Lung microvascular endothelial cell (primary cell): ENCODE measurements around the gene COL17A1. TPM values are rescaled to one million over a fixed set of nuclear protein-coding genes. Genes with fewer than 3 reads are reported as not detected.

ENCODE experiments used
- DNase-seq, 2 donors: peaks; one replicate each; pipeline versions ENCODE4 v3.0.0 to v3.0.0-alpha.2; 2010; ENCODE audit warnings: low read depth in 2 of 2
- total RNA-seq: library from RNA; depleted of rRNA; stranded (reverse); fragments of >200 nt; gene quantifications from 2 replicates; pipeline ENCODE4 v1.2.1, GENCODE V29; 2014

COL17A1 gene
- total RNA-seq, 1 donor from 2014 or later, result under 0.01 TPM

DNA sequence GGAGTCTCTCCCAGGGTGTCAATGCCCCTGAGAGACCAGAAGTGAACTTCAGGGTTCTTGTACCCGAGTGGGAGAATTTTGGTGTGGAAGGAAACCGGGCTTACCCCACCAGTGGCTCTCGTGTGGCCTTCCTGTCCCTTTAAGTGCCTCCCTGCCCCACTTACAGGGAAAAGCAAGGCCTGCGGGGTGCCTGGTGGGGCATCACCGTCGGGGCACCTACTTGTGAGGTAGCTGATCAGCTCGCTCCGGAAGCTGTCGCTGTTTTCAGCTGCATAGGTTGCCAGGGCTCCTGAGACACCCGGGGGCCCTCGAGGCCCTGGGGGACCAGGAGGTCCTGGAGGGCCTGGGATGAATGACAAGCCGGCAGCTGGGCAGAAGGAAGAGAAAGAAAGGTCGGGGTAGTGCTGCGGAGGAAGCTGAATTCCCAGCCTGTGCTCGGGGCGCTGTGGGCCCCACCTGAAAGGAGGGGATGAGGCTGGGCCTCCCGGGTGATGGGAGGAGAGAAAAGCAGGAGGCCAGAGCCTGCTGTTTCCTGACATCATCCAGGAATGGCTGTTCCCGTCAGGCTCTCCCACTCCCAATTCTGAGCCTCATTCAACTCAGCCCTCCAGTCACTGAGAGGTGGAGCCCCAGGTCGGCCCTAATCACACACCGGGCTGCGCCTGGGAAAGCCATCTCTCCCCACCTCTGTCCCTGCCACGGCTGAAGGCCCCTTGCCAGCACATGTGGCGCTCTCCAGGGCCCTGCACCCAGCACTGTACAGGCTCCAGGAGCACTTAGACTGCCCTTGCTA, 51.1 kb downstream of the COL17A1 start:
- DNase-seq, result no peak

DNA sequence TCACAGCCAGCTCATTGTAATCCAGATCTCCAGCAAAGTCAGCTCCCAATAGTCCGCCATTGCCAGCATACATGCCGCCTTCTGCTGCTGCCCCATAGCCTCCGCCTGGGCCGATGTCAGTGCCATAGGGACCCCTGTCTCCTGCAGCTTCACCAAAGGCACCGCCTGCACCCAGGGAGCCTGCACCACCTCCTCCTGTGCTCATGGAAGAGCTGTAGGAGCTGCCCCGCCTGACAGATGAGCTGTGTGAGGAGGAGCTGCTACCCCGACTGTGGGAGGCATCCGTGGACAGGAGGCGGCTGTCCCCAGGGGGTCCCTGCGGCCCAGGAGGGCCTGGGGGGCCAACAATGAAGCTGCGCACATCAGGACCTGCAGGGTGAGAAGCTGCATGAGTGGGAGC, 51.7 kb downstream of the COL17A1 start:
- DNase-seq, result no peak

DNA sequence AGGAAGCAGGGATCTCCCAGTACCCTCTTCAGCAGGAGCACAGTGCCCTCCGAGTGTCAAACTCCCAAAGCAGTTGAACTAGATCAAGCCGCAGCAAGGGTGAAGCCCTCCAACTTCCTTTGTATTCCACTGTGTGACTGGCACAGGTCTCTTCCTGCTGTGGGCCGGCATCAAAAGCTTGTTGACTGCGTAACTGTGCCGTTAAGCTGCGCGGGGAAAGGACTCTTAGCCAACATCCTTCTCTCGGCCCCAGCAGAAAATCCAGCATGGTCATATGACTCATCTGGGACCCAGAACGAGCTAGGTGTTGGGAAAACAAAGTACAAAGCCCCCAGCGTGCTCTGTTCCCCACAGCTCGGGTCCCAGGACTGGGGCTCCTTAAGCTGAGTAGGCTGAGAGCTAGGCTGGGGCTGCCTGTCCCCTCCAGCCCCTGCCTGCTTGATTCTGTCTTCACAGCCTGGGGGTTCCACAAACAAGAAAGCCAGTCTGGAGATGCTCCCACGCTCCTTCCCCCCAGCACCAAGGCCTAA, 52.2 kb downstream of the COL17A1 start:
- DNase-seq, result peak in 1 of 2 donors; percentile 59

DNA sequence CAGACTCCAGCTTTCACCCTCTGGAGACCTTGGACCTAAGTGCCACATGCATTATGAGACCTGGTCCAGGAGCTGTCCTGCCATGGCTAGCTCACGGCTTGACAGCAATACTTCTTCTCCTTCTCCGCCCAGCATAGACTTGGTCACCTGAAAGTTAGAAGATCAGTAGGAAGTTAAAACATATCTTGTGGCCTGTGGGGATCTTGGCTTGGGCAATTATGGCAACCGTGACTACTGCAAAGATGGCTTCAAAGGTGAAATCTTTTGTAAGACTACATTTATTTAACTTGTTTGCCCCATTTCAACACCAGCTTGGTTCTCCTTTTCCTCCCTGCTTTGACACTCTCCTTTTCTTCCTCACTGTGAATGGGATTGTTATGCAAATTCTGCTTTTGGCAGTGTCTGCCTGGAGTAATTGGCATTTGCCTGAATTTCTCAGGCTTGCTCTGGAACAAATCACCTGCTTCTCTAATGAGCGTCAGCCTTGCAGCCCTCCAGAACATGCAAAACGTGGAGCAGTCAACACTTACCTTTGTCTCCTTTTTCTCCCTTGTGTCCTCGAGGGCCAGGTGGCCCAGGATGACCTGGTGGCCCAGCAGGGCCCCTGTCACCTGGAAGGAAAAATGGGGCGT, 53.4 kb downstream of the COL17A1 start:
- DNase-seq, result no peak

DNA sequence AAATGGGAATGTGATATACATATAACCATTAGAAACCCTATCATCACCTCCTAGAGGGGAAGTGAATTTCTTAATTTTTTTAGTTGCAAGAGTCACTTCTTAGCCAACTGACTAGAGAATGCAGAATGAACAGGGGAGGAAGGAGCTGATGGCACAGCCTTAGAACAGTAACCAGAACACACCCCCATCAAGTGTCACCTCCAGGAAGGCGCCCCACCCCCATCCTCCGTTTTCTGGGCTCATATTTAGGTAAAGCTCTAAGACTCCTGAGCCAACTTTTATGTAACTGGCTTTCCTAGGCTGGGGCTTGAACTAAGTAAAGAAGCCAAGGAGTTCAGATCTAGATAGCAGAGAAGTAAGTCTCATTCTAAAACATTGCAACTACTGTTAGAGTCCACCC, 54.0 kb downstream of the COL17A1 start:
- no peak for DNase-seq

DNA sequence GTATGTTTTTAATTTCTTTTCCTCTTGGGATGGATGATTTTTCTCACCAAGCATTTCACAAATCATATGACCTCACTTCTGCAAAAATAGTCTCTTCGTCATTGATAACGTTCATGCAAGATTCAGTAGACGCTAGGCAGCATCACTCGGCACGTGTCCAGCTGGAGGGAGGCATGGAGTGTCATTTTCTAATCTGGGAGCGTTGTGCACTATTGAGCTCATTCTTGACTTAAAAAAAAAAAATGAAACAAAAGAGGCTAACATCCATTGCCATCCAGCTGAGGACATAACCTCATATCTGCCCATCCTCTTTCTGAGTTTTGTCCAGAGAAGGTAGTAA, 56.2 kb downstream of the COL17A1 start:
- no peak for DNase-seq

DNA sequence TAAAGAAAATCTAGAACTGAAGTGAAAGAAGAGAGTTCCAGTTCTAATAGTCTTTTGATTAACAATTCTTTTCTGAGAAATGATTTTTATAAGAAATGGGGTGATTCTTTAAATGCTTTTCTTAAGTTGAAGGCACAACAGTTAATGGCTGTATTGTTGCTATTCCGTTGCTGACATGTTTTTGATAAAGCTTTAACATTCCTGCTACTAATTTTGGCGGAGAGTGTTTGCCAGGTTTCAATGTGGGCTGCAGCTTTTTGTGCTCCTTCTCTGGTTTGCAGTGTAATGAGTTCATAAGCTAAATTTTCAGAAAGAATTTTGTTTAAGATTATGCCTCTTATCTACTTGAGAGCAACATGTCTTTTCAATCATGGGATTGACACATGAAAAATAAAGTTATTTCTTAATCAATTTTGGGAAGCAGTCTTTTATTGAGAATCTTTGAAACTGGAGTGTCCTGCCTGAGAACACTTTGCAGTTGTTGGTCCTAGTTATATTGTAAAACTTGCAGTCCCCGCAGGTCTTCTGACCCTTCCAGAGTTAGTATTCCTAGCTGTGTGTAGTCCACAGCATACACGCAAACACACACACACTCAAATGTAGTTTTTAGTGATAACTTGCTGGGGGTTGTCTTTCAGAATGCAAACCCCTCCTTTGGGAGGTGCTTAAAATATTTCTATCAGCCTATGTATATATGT, 56.7 kb downstream of the COL17A1 start:
- no peak for DNase-seq

DNA sequence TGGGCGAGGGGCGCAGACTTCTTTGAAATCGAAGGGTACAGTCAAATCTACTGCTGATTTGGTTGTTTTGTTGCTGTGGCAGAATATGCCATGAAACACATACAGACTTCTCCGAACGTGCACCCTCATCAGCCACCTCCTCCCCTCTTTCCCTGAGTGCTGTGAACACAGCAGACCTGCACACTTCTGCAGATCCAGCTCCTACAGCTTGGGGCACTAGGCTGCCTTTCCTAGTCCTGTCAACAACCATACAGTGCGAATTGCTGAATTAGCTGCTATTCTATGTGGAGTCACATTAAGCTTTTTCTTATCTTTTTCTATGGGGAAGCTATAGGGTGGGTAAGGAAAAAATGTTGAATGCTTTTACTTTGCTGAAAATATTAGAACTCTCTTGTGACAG, 57.5 kb downstream of the COL17A1 start:
- peak in 1 of 2 donors; percentile 40 for DNase-seq

DNA sequence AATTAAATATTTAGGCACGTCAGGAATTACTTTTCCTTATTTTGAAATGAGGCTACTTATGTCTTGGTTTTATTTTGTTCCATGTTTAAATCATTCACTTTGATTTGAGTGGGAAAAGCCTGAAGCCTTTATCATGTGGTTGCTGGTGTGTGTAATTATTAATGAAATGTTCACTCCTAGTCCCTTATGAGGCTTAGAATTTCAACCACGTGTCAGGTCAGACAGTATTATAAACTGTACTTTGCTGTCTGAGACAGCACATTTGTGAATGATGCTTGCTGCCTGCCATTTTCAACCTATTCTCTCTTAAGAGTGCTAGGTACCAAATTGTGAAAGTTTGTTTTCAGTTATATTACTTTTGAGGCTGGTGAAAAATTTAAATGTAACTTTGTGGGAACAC, 58.9 kb downstream of the COL17A1 start:
- DNase-seq, result no peak

DNA sequence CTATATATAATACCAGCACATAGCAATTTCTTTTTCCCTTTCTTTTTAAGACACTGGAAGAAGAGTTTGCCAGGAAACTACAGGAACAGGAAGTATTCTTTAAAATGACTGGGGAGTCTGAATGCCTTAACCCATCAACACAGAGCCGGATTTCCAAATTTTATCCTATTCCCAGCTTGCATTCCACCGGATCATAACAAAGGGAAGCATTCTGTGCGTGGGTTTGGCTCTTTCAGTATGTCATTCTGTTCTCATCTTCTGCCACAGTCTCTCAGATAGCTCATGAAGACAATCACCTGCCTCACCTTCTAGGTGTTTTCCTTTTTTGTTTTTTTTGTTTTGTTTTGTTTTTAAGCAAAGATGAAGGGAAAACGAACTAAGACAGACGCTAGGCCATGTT, 60.2 kb downstream of the COL17A1 start:
- DNase-seq, result no peak

DNA sequence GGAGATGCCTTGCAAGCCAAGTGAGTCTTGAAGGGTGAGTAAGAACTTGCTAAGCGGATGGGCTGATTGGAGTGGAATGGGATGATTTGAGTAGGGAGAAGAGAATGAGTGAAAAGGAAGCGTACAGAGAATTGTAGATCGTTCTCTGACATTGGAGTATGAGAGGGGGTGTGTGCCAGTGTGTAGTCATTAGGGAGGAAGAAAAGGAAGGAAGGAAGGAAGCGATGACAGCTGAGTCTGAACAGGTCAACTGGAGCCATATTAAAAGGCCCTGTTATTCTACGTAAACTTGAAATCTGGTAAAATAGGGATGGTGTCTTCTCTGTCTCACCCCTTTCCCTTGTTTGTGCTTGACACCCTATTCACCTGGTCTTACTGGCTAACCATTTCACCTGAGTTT, 63.7 kb downstream of the COL17A1 start:
- peak; percentile 68 to 79 for DNase-seq

DNA sequence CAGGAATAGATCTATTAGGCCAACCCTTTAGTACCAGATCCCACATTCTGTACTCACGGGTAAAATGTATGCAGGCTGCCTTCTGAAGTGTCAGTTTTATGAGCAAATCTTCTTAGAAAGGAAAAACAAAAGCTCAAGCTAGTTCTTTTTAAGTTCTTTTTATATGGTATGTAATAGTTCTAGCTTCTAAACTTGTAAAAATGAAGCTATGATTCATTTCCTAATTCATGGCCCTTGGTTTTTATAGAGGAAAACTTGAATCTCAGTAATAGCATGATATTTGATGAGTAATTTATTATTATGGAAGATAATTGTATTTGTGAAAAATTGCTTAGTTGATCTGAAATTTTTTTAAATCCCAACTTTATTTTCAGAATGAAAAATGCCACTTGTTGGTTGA, 64.4 kb downstream of the COL17A1 start:
- peak in 1 of 2 donors; percentile 45 for DNase-seq

DNA sequence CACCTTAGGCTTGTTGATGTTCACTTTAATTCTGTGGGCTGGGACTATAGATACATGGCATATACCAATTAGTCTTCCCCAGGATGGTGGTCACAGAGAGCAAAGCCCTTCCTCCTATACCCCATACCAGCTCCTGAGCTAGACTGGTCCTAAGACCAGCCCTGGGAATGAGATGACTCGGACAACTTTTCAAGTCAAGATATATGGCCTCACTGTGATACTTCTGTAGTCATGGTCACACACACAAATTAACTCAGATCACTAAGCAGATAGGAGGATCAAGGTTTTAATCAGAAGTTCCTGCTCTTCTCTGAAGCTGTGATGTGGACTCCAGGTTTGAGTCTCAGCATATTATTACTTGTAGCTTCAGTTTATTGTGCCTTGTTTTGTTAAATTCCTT, 65.7 kb downstream of the COL17A1 start:
- peak in 1 of 2 donors; percentile 44 for DNase-seq

DNA sequence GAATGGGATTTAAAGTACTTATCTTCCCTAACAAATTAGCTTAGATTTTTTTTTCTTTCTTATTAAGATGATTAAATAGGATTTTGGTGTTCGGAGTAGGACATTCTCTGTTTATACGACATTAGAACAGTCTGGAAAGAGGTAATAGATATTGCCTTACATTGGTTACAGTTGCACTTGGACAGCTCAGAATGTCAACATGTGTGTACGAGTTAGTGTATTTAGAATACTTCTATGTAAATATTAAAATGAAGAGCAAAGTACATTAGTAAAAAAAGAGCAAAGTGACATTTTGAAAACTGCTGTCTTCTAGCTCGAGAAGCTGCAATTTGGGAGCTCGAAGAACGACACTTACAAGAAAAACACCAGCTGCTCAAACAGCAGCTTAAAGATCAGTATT, 67.2 kb downstream of the COL17A1 start:
- DNase-seq, result no peak

DNA sequence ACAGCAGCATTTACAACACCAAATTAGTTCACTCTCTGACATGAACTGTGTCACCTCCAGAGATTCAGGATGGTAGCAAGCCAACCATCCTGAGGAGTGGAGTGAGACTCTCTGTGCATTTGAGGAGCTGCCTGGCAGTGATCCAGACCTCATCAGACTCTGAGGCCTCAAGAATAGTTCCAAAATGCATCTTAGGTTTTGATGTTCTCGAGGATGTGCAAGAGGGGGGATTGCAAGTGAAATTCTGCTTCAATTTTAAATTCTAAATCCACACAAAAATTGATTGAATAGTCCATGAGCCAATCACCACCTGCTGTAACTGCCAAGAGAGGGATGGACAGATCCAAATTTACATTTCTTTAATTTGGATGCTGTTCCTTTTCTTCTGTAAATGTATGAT, 69.0 kb downstream of the COL17A1 start:
- DNase-seq, result no peak

DNA sequence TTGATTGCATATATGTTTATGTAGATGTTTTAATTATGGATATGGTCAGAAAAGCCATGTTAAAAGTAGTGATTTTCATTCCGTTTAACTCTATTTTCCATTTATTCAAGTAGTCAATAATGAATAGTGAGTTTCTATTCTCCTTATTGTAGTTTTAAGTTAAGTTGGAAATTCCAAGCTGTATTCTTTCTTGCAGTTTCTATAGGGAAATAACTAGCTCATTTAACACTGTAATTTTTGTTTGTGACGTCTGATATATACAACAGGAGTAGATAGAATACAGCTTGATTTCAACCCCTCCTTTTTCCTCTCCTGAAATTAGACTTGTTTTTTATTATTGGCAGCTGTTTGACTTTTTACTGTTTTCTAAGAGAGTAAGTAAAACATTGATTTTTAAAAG, 71.5 kb downstream of the COL17A1 start:
- no peak for DNase-seq

DNA sequence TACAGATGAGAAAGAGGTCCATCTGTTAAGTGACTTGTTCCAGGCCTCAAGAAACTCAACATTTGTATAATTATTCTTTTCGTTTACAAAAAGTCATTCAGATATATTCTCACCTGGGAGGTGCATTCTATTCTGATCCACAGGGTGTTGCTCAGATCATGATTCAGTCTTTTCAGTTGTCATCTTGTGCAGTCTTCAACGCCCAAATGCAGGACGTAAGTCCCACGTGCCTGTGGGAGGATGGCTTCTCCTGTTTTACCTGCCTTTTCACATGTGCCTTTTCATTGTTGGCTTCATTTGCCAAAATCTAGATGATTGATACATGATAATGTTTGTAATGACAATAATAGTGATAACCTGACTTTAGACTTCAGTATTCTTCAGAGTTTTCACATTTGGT, 72.2 kb downstream of the COL17A1 start:
- no peak for DNase-seq

DNA sequence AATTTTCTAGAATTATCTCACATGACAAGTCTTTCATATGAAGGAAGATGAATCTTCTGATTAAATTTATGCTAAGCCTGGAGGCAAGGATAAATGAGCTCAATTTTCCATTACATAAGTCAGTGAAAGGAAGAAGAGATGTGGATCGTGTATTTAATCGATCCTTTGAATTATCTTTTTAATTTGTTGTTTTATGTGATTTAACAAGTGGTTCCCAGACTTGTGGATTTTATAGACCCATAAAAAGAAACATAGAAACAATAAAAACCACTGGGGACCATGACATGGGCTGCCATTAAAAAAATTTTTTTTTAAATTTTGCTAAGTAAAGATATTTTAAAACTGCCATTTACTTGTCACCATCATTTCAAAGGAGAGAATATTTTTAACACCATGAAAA, 73.8 kb downstream of the COL17A1 start:
- no peak for DNase-seq

DNA sequence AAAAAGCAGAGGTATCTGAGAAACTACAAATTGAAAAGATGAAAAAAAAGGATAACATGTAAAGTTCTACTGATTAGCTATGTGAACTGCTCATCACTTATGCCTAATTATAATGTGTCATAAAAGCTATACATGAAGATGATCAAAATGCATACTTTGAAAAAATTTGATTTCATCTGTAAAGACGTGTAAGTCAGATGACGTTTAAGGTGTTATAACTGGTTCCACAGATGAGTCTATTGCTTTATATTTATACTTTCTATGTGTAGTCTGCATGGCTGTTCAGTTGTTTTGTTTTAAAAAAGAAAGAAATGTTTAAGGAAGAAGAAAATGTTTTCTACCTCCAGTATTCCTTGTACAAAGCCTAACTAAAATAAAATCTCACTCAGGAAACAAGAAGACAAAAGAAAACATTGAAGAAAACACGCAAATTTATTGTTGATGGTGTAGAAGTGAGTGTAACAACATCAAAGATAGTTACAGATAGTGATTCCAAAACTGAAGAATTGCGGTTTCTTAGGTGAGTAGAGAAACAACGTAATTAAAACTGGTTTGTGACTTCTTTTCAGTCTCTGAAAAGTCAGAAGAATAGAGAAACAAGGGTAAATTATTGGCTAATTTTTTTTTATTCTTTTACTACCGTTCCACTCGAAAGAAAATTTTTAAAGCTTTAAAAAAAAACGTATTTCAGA, 80.4 kb downstream of the COL17A1 start:
- no peak for DNase-seq

DNA sequence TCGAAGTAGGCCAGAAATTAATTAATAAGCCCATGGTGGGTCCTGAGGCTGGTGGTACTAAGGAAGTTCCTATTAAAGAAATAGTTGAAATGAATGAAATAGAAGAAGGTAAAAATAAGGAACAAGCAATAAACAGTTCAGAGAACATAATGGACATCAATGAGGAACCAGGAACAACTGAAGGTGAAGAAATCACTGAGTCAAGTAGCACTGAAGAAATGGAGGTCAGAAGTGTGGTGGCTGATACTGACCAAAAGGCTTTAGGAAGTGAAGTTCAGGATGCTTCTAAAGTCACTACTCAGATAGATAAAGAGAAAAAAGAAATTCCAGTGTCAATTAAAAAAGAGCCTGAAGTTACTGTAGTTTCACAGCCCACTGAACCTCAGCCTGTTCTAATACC, 82.8 kb downstream of the COL17A1 start:
- DNase-seq, result no peak

DNA sequence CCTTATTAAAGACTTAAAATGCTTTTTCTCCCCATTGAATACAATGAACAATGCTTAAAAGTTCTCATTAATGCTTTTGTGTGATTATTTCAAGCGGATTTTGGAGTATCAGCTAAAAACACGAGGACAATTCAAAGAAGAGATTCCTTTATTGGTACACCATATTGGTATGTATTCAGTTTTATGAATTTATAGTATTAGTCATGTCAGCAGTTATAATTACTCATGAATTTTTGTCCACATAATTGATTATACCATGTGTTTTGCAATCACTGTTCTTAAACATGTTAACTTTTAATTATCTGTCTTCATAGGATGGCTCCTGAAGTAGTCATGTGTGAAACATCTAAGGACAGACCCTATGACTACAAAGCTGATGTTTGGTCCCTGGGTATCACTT, 86.9 kb downstream of the COL17A1 start:
- DNase-seq, result no peak

DNA sequence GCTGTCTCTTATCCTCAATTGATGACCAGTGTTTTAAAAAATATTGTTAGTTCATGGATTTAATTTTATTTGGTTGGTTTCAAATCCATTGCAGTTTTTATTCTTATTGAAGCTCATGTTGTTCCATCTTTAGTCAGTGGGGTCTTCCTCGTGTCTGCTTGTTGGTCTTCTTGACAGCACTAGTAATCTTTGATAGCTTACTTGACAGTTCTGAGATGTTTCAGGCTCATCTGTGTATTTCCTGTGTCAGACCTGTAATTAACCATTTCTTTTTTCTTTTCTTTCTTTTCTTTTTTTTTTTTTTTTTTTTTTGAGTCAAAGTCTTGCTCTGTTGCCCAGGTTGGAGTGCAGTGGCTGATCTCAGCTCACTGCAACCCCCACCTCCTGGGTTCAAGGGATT, 90.5 kb downstream of the COL17A1 start:
- DNase-seq, result no peak
